GM13976 (cell line): ENCODE data around the gene TRIAP1.

ENCODE experiments used
- DNase-seq: peaks from one replicate; pipeline ENCODE4 v3.0.0; 2012; ENCODE audit warnings: low spot score
- in situ Hi-C: fragments of 300-500 bp; cut with MboI; formaldehyde crosslinking; loops from one replicate; pipeline ENCODE4 v1.12.0; 2022; ENCODE audit warnings: low sequenced_read_pairs, mixed read lengths, inconsistent platforms; ENCODE audit not compliant: unreplicated experiment
- TF ChIP-seq, protein P1 (sequence below): IDR thresholded peaks from 2 replicates; pipeline ENCODE4 v1.5.1; 2012; ENCODE audit warnings: borderline replicate concordance, mild to moderate bottlenecking; ENCODE audit not compliant: insufficient read depth; ENCODE audit errors: extremely low read depth, missing control alignments, control extremely low read depth

TRIAP1 gene

DNA sequence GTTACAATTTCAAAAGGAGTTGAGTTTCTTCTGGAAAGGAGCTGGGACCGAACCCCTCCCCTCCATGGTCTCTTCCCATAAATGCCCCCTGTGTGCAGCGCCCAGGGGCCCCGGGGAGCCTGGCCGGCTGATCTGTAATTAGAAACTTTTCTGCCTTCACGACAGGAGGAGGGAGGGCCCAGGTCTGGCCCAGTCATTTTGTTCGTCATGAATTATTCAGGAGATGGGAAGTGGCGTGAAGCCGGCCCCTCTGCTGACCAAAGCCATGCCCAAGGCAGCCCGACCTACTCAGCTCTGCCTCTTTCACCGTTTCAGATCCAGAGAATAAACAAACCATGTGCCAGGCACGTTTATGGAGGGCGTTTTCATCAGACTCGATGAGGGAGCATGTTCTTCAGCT, 44.0 kb downstream of the TRIAP1 start:
- in situ Hi-C loops, result no loop called here
- no peak for DNase-seq
- TF ChIP-seq, protein P1, sequence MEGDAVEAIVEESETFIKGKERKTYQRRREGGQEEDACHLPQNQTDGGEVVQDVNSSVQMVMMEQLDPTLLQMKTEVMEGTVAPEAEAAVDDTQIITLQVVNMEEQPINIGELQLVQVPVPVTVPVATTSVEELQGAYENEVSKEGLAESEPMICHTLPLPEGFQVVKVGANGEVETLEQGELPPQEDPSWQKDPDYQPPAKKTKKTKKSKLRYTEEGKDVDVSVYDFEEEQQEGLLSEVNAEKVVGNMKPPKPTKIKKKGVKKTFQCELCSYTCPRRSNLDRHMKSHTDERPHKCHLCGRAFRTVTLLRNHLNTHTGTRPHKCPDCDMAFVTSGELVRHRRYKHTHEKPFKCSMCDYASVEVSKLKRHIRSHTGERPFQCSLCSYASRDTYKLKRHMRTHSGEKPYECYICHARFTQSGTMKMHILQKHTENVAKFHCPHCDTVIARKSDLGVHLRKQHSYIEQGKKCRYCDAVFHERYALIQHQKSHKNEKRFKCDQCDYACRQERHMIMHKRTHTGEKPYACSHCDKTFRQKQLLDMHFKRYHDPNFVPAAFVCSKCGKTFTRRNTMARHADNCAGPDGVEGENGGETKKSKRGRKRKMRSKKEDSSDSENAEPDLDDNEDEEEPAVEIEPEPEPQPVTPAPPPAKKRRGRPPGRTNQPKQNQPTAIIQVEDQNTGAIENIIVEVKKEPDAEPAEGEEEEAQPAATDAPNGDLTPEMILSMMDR, result no peak

DNA sequence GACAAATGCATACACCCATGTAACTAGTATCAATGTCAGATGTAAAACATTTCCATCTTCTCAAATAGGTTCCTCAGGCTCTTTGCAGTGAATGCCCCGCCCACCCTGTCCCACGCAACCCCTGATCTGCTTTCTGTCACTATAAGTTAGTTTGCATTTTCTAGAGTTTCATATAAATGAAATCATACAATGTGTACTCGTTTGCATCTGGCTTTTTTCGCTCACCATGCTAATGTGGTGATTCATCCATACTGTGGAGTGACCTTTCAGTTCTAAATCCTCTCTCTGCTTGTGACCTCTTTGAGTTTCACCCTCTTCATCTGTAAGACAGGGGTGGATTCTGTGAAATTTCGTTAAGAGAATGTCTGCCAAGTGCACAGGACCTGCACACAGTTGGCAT, 46.7 kb downstream of the TRIAP1 start:
- peak; percentile 49 for DNase-seq
- in situ Hi-C loops, result no loop called here
- TF ChIP-seq, protein P1, result no peak

DNA sequence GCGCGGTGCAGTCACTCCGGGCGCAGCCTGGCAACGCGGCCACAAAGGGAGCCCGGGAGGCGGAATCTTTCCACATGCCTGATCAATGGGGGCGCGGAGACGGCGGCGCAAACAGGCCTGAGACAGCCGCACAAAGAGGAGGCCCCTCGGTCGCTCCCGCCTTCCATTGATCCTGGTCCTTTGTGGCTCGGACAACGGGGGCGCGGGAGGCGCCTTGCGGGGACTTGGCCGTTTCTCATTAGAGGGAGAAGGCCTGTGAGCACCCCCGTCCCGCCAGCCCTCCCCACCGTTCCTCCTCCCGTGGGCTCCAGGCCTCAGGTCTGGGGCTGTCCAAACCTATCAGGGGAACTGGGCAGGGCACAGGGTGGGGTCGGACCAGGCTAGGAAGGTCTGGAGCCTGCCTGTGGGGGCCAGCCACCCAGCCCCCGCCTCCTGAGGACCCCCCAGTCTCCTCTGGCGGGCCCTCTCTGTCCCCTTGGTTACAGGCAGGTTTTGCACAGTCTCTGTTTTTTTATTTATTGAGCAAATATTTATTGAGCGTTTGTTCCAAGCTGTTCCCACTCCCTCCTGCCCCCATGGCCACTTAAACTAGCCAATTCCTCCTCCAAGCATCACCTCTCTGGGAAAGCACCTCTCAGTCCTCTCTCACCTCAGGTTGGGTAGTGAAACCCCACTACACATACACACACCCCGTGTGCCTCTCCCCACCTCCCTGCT, 48.2 kb downstream of the TRIAP1 start:
- in situ Hi-C loops, result no loop called here
- no peak for DNase-seq
- TF ChIP-seq, protein P1, result no peak

DNA sequence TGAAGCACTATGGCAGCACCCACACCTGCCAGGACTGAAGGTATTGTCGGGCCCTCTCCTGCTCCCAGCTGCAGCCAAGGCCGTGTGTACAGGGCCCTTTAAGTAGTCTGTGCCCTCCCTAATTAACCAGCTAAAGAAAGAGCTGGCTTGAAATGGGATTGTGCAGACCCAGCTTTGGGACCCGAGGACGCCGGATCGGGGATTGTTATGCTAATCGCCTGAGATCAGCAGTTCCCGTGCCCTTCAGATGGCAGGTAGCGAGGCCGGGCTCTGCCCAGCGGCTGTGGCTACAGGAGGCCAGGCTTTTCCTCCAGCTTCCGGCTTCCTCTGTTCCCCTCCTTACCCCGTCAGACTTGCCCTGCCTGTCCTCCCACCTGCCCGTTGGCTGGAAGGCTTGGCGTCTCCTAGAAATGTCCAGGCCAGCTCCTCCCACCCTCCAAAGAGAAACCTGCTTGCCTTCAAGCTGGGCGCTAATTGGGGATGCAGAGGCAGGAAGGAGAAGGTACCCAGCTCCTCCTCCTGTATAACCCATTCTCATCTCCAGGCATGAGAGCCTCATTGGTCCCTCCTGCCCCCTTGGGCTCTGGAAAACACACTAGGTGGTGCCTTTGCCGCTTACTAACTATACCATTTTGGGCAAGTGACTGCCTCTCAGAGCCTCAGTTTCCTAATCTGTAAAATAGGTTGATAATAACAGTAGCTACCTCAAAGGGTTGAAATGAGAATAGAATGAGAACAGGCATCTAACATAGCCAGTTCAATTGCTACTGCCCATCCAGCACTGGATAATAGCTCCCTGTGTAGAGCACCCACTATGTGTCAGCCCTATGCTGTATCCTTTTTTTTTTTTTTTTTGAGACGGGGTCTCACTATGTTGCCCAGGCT, 51.5 kb downstream of the TRIAP1 start:
- in situ Hi-C loops, result no loop called here
- TF ChIP-seq, protein P1, result no peak
- DNase-seq, result no peak
